HG02588 (cell line): ENCODE measurements around the gene GPR139.

ENCODE experiments used
- ATAC-seq: cut with Tn5 transposase; IDR thresholded peaks from one replicate; pipeline ENCODE4 v1.9.1; 2021; ENCODE audit warnings: mild to moderate bottlenecking, moderate library complexity; ENCODE audit not compliant: unreplicated experiment

GPR139 gene

DNA sequence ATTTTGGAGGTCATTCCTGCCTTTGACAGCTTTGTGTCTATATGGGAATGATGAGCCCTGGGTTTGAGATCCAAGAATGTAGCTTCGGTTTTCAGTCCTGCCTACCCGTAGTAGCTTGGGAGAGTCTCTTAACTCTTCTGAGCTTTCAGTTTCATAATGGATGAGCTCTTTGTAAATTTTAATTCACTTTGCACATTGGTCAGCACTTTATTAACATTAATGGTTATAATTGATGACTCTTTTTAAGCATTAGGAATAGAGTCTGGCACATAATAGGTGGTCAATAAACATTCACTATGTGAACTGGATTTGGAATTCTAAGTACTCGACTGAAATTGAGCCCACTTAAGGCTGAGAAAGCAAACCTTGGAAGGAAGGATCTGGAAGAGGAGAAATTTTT lies 17.3 kb downstream of the GPR139 start:
- no peak for ATAC-seq

DNA sequence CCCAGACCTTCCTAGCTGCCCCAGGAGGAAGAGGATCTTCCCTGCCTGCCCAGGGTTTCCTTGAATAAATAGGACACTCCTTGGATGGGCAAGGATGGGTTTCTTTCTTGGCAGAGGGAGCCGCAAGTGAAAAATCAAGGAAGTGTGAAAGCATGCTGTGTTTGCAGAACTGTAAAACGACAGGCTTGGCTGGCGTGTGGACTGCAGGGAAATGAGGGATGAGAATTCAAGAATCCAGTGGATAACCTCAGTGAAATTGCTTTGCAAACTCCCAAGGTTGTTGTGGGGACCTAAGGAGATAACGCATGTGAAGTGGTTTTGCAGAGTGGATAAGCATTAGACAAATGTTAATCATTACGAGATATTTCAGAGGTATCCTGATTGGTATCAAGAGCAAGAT lies 20.4 kb downstream of the GPR139 start:
- no peak for ATAC-seq

DNA sequence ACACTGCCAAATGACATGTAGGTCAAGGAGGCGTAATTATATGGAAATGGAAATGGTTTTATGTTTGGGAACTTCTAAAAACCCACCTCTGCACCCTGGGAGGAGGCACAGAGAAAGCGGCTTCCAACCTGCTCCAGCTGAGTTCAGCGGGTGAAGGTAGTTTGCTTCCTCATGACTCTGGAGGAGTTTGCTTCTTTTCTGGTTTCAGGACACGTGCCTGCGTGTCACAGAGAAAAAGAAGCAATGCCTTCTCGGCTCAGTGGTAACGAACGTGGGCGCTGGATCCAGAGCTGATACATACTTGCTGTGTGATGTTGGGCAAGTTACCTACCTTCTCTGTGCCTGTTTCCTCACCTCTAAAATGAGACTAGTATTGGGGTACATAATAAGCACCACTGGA lies 22.1 kb downstream of the GPR139 start:
- ATAC-seq, result no peak

DNA sequence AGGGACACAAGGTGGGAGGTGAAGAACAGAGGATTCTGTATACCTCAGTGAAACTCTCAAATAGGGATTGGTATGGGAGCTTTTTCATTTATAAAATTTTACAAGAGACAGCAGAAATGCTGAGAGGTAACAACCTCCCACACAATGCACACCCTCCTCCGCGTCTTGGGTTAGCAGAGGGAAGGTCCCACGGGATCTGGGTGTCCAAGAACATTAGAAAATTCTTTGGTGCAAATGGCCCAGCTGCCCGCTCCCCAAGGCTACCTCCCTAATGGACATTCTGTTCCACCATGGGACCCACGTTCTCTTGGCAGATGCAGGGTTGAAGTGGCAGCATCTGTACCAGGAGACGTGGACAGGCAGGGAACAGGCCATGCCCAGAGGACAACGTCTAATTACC lies 22.5 kb downstream of the GPR139 start:
- no peak for ATAC-seq

DNA sequence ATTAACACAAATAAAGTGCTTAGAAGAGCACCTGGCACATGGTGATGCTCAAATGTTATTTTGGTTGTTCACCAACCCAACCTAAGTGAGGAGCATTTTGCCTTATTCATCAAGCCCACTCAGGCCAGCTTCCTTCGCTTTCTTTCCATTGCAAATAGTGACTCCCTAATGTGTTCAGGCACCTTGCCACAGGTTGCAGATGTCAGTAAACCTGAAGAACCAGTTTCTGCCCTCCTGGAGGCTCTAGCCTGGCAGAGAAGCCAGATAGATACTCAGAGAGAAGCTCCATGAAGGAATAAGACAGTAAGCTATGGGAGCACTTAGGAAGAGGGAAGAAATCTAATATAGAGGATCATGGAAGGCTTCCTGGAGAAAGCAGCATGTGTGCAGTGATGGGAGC lies 23.9 kb downstream of the GPR139 start:
- ATAC-seq, result no peak

DNA sequence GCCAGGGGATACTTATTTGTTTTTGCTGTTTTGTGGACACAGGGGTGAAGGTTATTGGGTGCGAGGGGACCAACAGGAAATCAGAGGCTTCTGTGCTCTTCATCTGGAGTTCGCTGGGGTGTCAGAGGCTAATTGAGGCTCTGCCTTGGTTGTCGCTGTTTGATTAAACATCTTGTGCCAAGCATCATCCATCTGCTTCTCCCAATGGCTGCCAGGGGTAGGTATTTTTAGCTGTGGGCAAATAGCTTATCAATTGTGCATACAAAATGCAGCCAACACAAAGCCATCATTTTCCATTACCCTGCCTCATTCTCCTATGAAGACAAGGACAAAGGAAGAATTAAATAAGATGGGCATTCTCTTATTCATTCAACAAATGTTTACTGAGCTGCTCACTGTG lies 27.8 kb downstream of the GPR139 start:
- ATAC-seq, result no peak

DNA sequence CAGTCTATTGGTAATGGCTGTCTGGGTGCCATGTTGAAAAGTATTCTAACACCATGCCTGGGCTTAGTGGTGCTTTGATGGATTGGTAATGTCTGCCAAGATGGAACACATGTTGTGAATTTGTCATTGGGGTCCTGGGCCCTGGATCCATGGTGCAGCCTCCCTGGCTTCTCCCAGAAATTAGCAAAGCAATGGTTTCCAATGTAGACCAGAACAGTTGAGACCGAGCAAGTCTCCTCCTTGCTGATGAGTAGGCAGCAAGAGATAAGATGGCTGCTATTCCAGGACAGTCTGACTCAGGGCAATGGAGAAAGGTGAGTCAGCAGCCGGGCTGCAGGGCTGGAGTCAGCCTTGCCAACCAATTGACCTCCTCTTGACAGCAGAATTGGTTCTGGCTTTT lies 30.8 kb downstream of the GPR139 start:
- ATAC-seq, result no peak

DNA sequence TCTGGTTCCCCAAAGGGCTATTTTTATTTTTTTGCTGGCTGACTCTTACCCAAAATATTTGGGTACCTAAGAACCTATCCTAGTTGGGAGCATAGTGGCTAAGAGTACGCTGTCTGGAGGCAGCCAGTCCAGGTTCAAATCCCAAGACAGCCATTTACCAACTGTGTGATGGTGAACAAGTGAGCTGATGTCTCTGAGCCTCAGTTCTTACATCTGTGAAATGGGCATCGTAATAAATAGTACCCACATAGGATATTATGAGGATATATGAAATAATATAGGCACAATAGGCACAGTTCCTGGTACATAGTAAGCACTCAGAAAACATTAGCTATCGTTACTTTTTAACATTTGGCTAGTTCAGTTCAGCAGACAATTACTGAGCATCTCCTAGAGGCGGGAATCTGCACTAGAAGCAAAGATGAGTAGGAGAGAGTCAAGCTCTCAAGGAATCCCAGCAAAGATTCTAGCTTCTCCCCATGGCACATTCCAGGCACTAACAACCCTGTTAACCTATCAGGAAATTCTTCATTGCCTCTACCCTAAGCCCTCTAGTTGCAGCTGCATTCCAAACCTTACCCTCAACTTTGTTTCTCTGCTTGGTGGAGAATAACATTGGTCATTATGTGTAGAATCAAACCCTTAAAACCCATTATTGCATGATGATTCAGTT lies 31.6 kb downstream of the GPR139 start:
- no peak for ATAC-seq

DNA sequence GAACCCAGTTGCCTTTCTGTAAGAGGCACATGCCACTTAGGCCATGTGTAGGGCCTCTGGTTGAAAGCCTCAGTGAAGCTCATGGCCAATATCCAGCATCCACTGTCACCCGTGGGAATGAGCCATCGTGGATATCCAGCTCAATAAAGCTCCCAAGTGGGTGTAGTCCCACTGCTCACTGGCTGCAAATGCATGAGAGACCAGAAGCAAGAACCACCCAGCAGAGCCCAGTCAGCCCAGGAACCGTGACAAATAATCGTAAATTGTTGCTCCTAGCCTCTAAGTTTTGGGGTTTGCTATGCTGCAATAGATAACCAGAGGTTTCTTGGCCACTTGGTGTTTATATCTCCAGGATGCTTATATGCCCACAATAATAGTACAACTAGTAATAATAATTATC lies 33.7 kb downstream of the GPR139 start:
- ATAC-seq, result no peak

DNA sequence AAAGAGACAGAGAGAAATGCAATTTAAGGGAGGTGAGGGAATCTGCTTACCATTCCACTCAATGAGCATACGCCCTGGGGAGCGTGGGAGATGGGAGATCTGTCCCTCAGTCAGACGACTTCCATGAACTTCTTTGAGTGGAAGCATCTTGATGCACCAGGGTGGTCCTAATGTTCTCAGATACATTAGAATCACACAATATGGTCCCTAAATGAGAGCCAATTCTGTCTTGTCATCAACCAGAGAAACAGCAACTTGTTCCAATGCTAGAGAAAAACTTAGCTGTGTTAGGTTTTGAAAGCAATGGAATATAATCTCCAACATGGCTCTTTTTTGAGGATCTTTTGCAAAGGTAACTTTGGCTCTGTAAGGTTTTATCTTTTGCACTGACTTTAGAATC lies 44.1 kb downstream of the GPR139 start:
- no peak for ATAC-seq

DNA sequence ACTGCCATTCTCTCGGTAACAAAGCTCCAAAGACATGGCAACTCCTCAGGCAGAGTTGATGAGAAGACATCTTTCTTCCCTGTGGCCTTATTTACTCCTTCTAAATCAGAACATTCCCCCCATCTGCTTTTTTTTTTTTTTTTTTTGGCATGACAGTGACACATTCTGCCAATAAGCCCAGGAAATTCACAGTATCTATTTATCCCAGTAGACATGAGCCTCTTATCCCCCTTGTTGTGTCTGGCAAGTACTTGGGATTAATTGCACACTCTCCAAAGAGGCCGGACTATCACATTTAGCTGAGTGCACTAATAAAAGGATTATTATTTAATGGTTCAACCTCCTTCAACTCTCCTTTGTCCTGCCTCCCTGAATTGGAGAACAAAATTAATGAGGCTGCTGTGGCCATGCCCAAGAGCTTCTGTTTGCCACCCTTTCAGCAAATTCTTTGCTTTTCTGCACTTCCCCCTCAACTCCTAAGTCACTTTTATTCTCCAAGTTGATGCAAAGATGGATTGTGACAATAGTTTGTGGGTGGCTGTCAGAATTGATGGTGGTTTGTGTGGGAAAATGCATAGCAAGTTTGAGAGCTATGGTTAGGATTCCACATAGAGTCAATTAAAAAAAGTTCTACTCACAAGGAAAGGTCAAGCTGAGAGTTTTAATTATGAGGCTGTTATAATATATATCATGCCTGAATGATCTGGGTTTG lies 47.2 kb downstream of the GPR139 start:
- no peak for ATAC-seq

DNA sequence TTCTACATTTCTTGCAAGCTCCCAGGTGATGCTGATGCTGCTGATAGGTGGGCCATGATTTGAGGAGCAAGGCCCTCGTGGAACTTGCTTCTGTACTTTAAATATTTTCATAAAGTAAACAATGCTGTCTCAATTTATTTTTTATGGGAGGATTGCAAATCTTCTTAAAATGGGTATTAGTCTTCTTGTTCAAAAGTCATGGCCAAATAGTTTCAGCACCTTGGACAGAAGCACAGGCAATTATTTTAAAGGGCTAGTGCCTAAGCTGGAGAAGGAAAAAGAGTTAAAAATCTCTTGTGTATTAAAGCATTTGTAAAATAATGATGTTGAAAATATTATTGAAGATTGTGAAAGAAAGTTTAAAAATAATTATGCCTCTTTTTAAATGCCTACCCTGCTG lies 50.5 kb downstream of the GPR139 start:
- ATAC-seq, result no peak

DNA sequence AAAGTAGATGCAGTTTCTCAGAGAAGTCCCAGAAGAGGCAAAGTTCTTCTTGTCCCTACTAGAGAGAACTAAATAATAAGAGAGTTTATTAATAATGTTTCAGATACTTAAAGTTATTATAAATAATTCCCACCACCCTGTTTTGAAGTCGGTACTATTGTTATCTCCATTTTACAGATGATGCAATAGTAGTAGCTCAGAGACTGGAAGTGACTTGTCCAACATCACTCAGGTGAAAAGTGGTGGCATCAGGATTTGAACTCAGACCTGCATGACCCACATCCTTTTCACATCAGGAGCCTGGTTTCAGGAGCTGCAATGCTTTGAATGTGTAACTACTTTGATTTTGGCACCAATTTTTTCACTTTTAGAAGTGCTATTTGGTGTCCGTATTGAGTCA lies 52.7 kb downstream of the GPR139 start:
- no peak for ATAC-seq

DNA sequence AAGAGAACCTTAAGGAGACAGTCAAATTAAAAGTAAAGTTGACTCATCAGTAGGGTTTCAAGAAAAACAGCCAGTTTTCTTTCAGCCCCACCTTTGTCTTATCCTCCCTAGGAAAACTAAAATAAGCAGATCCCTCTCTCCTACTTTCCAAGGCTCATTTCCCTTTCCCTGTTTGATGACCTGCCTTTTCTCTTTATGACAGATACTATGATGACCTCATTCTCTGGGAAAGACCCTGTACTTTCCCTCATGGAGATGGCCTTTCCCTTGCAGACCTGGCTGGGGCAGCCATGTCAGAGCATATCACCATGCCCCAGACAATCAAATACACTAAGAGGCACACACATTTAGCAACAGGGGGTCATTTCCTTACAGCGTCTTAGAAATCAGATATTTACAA lies 53.6 kb downstream of the GPR139 start:
- no peak for ATAC-seq

DNA sequence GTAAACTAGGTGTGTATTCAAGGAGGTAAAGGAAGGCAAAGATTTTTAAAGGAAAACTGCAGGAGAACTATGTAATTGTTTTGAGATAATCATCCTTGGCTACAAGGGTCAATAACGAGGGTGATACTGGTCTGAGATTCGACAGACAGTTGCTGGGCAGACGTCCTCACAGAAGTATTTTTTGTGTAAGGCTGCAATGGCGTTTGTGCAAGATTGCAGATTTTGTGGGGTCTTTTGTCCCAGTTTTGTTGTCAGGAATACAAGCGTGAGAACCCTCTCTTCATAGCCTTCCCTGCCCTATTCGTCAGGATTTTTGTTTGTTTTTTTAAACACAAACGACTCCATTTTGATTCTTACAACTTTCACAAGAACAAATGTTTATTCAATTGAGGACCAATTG lies 57.5 kb downstream of the GPR139 start:
- no peak for ATAC-seq

DNA sequence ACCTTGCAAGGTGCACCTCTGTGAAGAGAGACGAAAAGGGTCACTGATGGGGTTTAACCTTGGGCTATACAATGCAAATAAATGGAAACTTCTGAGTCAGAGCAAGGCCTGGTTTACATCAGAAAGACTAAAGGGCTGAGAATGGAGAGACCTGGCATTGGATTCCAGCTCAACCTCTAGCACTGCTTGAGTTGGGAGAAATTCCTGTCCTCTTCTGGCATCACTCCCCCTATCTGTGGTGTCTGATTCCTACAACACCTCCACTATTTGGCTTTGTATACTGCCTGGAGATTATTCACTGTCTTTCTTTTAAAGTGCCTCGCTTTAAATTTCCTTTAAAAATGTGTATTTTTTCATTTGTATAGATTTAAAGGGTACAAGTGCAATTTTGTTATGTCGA lies 68.8 kb downstream of the GPR139 start:
- no peak for ATAC-seq

DNA sequence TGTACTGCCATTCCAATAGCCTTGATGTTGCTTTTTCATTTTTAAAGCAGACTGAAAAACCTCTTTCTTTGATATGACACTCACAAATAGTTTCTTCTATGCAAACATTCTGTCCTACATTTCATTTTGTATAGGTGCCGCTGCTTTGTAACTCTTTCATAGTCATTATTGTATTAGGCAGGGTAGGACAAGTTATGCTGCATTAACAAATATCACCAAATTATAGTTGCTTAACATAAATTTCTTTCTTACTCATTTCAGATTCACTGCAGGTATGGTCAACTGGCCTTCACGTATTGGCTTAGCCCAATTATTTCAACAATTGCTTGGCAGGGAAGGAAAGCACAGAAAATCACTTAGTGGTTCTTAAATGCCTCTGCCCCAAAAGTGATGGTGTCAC lies 70.8 kb downstream of the GPR139 start:
- ATAC-seq, result no peak

DNA sequence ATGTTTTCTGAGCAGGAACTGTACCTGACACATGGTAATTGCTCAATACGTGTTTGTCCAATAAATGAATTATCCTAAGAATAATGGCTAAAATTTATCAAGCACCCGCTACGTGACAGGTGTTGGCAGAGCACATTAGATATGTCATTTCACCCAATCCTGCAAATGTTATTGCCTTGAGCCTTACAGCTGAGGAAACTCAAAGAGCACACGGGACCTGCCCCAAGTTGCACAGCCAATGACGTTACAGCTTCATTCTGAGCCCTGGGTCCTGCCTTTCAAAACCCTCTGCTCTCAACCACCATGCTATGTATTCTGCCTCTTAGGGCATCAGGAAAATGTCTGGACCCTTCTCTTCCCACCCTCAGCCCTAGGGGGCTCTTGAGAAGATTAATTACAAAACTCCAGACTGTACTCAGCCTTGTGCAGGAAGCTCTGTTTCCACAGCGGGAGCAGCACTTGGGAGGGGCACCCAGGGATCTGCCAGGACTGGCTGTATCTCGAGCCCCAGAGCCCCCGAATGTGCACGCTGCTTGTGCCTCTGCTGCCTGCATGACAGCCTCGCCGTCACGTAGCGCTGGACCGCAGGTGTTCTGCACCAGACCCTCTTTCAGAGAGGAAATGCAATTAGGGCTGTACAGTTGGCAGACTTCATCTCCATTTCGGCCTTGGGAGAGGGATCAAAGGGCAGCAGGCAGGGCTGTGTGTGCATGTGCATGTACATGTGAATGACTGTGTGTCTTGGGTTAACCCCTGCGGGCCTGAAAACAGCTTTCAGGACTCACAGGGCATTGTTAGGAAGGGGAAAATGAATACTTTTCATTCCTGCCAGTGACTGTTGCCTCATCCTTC lies 71.6 kb downstream of the GPR139 start:
- ATAC-seq, result no peak

DNA sequence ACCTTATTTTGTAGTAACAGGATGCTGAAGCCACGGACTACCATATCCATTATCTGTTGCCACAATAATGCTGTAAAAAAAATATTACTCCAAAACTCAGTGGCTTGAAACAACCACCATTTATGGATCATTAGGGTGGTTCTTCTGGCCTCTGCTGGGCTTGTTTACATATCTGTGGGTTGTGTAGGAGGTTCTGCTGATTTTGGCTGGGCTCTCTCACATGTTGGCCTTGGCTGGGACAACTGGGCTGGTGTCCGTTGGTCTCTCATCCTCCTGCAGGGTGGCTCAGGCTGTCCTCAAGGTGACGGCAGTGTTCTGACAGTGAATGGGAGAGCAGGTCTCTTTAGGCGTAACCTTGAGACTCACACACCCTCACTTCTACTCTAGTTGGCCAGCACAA lies 76.0 kb downstream of the GPR139 start:
- no peak for ATAC-seq

DNA sequence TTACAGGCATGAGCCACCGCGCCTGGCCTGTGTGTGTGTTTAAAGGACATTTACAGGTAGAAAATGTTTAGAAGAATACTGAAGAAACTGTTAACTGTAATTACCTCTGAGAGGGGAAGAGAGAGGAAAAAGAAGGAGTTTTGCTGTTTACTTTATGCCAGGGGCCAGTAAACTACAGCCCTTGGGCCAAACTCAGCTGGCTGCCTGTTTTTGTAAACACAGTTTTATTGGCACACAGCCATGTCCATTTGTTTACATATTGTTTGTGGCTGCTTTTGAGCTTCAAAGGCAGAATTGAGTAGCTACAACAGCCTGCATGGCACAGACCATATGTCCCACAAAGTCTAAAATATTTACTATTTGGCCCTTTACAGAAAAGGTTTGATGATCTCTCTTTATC lies 76.4 kb downstream of the GPR139 start:
- no peak for ATAC-seq

DNA sequence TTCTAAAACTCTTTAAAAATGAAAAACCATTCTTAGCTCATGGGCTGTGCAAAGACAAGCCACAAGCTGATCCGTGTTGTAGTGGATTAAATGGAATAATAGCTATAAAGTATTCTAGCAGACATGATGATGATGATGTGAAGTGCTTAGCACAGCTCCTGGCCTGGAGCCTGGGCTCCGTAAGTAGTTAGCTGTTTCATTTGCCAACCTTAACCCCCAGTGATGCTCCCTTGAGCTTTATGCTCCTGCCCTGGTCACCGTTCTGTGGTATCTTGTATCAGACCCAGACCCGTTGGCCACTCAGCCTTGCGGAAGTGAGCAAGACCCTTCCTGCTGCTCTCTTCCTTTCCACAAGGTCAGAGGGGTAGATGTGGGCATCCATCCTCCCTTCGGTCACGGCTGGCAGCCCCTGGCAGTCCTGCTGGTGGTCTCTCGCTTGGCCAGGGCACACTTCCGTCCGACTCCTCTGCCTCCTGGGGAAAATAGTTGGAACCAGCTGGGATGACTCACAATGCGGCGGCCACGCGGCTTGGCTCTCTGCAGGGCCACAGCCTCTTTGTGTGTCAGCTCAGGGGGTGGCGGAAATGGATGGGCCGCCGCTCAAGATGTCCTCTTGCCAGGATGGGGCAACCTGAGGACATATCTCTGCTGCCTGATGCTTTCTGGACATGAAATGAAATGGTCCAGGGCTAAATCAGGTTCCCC lies 79.1 kb downstream of the GPR139 start:
- ATAC-seq, result no peak
